ENCODE measurements around the gene TACC2. TPM values are rescaled to one million over a fixed set of nuclear protein-coding genes. Genes with fewer than 3 reads are reported as not detected.
A peak's percentile ranks its signal among the peaks of the same experiment; 100 is the strongest.

Gene TACC2
- total RNA-seq, 1 donor from 2014 or later: 9.7 TPM

GRCh38 chr10:122293961-122294380 is 305.0 kb downstream of the TACC2 start:
- no peak for DNase-seq (ENCODE audit: low read depth, low spot score)

DNA sequence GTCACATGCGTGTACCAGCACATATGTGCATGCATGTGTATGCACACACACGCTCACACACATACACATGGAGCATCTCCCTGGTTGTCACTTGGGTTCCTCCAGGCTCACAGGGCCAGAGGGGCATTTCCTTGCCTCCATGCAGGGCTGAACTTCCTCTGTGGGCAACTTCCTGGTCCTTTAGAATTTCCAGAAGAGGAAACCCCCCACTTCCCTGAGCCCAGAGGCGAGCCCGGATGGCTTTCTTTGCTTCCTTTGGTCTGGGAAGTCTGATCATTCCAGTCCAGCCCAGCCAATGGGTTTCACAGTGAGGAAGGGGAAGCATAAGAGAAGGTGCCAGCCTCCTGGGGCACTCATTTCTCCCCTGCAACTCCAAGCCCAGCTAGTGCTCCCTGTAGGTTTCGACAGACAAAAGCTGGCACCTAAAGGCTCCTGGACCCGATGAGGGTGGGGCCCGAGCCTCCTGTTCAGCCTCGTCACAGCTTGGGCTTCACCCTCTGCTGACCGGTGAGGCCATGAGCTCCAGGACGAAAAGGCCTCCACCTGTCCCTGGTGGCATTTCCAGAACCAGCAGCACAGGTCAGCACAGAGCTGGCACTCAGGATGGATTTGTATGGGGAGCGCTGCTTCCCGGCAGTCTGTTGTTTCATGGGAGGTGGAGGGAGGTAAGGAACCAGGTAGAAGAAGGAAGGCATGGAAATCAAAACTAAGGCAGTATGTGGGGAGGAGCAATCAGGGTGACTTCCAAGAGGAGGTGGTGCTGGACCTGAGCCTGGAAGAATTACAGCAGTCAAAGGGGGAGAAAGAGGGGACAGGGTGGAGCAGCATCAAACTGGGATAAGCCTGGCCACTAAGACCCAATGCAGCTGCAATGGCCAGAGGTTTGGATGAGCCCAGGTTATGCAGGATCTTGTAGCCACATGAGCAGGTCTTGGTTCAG is 305.8 kb downstream of the TACC2 start:
- DNase-seq (ENCODE audit: low read depth, low spot score): no peak

- no peak for DNase-seq (ENCODE audit: low read depth, low spot score)
These were observed 306.5 kb downstream of the TACC2 start for GRCh38 chr10:122295451-122295809.

- DNase-seq (ENCODE audit: low read depth, low spot score): no peak
These were observed 307.6 kb downstream of the TACC2 start for GRCh38 chr10:122296363-122297120.

- DNase-seq (ENCODE audit: low read depth, low spot score): no peak
These were observed 308.6 kb downstream of the TACC2 start for GRCh38 chr10:122297583-122297982.

- no peak for DNase-seq (ENCODE audit: low read depth, low spot score)
These were observed 309.2 kb downstream of the TACC2 start for GRCh38 chr10:122298206-122298597.

DNA sequence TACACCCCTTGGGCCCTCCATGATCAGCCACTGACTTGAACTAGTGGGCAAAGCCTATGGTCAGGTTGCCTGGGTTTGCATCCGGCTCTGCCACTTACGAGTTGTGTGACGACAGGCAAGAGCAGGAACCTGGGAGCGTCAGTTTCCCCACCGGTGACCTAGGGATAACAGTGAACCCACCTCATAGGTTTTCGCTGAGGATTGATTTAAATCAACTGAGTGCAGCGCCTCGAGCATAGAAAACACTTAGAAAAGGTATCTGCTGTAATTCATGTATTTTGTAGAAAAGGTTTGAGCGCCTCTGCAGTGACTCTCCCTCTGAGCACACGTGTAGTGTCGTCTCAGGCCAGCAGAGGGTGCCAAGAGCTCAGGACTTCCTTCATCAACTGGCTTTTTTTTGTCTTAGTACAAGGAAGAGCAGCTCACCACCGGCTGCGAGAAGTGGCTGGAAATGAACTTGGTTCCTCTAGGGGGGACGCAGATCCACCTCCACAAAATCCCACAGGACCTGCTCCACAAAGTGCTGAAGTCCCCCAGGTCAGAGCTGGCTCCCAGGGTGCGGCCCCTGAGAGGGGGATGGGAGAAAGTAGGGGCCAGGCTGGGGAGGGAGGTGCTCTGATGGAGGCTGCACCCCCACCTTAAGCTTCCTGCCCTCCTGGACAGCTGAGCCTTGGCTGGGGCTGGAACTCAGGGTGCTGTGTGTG is 309.8 kb downstream of the TACC2 start:
- DNase-seq (ENCODE audit: low read depth, low spot score): peak; percentile 30

DNA sequence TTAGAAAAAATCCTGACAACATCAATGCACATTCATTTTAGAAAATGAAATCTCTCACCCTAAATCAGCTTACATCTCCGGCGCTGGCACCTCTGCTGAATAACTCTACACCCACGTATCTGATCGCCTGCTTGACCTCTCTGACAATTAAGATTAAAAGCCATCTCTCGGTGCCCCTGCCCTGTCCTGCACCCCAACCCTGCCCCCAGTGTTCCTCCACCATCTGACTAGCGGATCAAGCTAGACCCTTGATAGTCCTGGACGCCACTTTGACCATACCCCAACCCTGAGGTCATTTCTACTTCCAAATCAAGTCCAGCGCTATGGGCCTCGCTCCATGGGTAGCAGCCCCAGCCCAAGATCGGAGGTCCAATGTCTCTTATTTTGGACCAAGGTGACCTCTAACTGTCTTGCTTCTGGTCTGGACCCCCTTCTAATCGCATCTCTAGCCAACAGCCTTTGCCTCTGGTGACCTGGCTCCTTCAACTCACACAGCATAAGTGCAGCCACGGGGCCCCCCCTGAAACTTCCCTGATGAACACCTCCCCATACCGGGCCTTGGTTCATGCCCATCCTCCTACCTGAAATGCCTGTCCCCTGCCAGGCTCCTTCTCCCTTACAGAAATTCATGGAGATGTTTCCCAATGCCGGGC is 310.6 kb downstream of the TACC2 start:
- DNase-seq (ENCODE audit: low read depth, low spot score): no peak

GRCh38 chr10:122301055-122301810 is 312.3 kb downstream of the TACC2 start:
- DNase-seq (ENCODE audit: low read depth, low spot score): no peak

- no peak for DNase-seq (ENCODE audit: low read depth, low spot score)
These were observed 312.8 kb downstream of the TACC2 start for GRCh38 chr10:122301811-122302115.

- no peak for DNase-seq (ENCODE audit: low read depth, low spot score)
These were observed 313.4 kb downstream of the TACC2 start for GRCh38 chr10:122302315-122302714.

DNA sequence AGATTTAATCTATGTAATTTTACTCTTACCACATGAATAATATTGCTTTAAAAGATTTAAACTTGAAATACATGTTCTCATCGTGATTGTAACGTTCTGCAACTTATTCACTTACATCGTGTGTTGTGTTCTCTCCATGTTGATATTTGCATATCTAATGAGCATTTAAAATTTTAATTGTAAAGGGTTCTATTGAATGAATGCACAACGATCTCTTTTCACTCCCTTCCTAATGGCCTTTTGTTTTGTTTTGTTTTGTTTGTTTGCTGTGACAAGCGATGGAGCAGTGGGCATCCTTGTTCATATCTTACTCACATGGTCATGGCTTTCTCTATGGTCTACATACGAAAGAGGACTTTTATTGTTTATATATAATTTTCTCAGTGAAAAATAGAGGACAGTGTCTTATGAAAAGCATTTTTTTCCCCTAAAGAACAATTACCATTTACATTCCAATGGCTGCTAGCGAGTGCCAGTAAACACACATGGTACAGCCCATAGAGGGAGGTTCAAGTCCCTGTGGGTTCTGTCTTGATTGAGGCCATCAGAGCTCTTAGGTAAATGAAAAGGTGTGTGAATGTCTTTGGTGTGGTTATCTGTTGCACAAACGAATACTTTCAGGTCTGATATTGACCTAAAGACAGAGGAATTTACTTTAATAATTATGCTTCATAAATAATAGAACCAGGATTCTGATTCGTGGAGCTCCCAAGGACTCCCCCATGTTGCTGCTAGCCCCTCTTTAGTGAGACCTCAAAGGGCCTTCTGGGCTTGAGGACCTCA is 314.5 kb downstream of the TACC2 start:
- DNase-seq (ENCODE audit: low read depth, low spot score): no peak

Other genes with a start within 250 kb of the TACC2 start
- gene ATE1, start 61.1 kb upstream of the TACC2 start, total RNA-seq: 27.0 and 36.8 TPM in 2 replicates
- 42.0 and 53.4 TPM in 2 replicates for gene NSMCE4A, start 13.9 kb upstream of the TACC2 start, total RNA-seq

All from pulmonary artery endothelial cell (primary cell).